Measurements from ENCODE around the gene FOXJ3. TPM values are rescaled to one million over a fixed set of nuclear protein-coding genes. Genes with fewer than 3 reads are reported as not detected.

The FOXJ3 gene
- total RNA-seq, 1 donor from 2014 or later = 30.9 TPM

GRCh38 chr1:42266253-42267135, 68.5 kb downstream of the FOXJ3 start:
- DNase-seq (ENCODE audit: low spot score) = no peak
- no peak overlapping the region for H3K27ac Mint-ChIP-seq (ENCODE audit: unreplicated experiment)
- TF ChIP-seq, protein P1, sequence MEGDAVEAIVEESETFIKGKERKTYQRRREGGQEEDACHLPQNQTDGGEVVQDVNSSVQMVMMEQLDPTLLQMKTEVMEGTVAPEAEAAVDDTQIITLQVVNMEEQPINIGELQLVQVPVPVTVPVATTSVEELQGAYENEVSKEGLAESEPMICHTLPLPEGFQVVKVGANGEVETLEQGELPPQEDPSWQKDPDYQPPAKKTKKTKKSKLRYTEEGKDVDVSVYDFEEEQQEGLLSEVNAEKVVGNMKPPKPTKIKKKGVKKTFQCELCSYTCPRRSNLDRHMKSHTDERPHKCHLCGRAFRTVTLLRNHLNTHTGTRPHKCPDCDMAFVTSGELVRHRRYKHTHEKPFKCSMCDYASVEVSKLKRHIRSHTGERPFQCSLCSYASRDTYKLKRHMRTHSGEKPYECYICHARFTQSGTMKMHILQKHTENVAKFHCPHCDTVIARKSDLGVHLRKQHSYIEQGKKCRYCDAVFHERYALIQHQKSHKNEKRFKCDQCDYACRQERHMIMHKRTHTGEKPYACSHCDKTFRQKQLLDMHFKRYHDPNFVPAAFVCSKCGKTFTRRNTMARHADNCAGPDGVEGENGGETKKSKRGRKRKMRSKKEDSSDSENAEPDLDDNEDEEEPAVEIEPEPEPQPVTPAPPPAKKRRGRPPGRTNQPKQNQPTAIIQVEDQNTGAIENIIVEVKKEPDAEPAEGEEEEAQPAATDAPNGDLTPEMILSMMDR (IDR thresholded peaks at IDR 0.05) = no peak
- no peaks in the 10 kb centered on the region for H3K27me3 Mint-ChIP-seq (ENCODE audit: low read depth)
- H3K4me1 Mint-ChIP-seq (ENCODE audit: low read depth) = peaks cover 6% of the 10 kb centered on the region
- no peaks in the 10 kb centered on the region for H3K9me3 Mint-ChIP-seq (ENCODE audit: low read depth)
- H3K36me3 Mint-ChIP-seq (ENCODE audit: low read depth) = peaks cover 14% of the 10 kb centered on the region
- H3K4me3 Mint-ChIP-seq (ENCODE audit: unreplicated experiment) = no peak overlapping the region

DNA sequence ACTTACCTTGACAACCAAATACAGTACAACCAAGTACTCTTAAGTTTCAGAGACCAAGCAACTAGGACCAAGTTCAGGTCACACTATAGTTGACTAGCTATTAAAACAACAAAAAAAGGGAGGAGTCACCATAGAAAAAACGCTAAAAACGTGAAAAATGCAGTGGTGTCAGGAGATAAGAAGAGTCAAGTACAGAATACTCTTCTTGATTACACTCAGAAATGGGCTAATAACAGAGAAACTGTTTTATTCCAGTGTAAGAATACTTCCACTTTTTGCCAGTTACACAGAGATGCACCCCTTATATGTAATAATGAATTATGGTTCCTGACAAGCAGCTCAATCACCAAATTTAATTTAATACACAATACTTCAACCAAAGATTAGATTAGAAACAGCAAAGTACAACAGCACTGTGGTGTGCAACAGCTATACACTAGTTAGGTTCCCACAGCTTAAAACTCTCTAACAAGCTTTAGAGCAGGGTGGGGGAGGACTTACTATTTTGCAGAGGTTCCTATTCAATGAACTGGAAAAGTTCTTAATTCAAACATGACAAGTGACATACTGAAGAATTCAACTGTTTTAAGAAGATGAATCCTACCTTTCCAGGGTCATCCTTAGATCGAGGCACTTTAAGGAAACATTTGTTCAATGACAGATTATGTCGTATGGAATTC, 70.4 kb downstream of the FOXJ3 start:
- no peak for DNase-seq (ENCODE audit: low spot score)
- H3K27me3 Mint-ChIP-seq (ENCODE audit: low read depth) = no peaks in the 10 kb centered on the region
- H3K9me3 Mint-ChIP-seq (ENCODE audit: low read depth) = no peaks in the 10 kb centered on the region
- no peak overlapping the region for H3K27ac Mint-ChIP-seq (ENCODE audit: unreplicated experiment)
- H3K4me1 Mint-ChIP-seq (ENCODE audit: low read depth) = peaks cover 10% of the 10 kb centered on the region
- no peak overlapping the region for H3K4me3 Mint-ChIP-seq (ENCODE audit: unreplicated experiment)
- TF ChIP-seq, protein P1 (IDR thresholded peaks at IDR 0.05) = no peak
- H3K36me3 Mint-ChIP-seq (ENCODE audit: low read depth) = peaks cover 15% of the 10 kb centered on the region

- no peaks in the 10 kb centered on the region for H3K27me3 Mint-ChIP-seq (ENCODE audit: low read depth)
- peaks cover 14% of the 10 kb centered on the region for H3K36me3 Mint-ChIP-seq (ENCODE audit: low read depth)
- DNase-seq (ENCODE audit: low spot score) = no peak
- H3K4me1 Mint-ChIP-seq (ENCODE audit: low read depth) = peaks cover 16% of the 10 kb centered on the region
- no peaks in the 10 kb centered on the region for H3K9me3 Mint-ChIP-seq (ENCODE audit: low read depth)
- TF ChIP-seq, protein P1 (IDR thresholded peaks at IDR 0.05) = no peak
- H3K27ac Mint-ChIP-seq (ENCODE audit: unreplicated experiment) = no peak overlapping the region
- H3K4me3 Mint-ChIP-seq (ENCODE audit: unreplicated experiment) = no peak overlapping the region
These were observed 72.0 kb downstream of the FOXJ3 start for GRCh38 chr1:42263019-42263418.

DNA sequence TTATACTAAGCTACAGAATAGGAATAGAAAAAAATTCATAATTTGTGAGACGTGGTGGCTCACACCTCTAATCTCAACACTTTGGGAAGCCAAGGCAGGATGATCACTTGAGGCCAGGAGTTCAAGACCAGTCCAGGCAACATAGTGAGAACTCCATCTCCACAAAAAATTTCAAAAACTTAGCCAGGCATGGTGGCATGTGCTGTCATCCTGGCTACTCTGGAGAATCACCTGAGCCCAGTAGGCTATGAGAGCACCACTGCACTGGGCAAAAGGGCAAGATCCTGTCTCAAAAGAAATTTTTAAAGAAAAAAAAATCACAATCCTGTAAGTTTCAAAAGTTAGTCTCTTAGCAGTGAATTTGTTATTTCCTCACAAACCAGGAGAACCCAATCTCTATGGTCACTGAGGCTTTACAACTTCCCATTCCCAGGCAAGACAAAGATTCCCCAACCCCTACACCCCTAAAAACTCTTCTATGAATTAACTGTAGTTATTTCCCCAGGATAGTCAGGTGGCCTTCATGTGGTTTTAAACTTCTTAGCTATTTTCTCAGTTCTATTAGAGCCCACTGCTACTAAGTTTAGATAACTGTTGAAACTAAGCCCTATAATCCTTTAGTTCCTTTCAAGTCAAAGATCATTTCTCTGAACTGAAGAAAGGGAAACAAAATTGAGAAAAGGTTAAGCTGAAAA, 74.5 kb downstream of the FOXJ3 start:
- Mint-ChIP-seq H3K36me3 (ENCODE audit: low read depth) (peaks cover 12% of the 10 kb centered on the region), H3K9me3 (ENCODE audit: low read depth) (no peaks in the 10 kb centered on the region), H3K27me3 (ENCODE audit: low read depth) (no peaks in the 10 kb centered on the region), H3K4me1 (ENCODE audit: low read depth) (peaks cover 12% of the 10 kb centered on the region), H3K27ac (ENCODE audit: unreplicated experiment) (no peak overlapping the region), H3K4me3 (ENCODE audit: unreplicated experiment) (no peak overlapping the region)
- DNase-seq (ENCODE audit: low spot score) = no peak
- TF ChIP-seq, protein P1 (IDR thresholded peaks at IDR 0.05) = no peak

- DNase-seq (ENCODE audit: low spot score) = no peak
- Mint-ChIP-seq H3K36me3 (ENCODE audit: low read depth) (peaks cover 13% of the 10 kb centered on the region), H3K27ac (ENCODE audit: unreplicated experiment) (peak overlapping the region; percentile 37), H3K4me1 (ENCODE audit: low read depth) (peaks cover 12% of the 10 kb centered on the region), H3K27me3 (ENCODE audit: low read depth) (no peaks in the 10 kb centered on the region), H3K9me3 (ENCODE audit: low read depth) (no peaks in the 10 kb centered on the region), H3K4me3 (ENCODE audit: unreplicated experiment) (no peak overlapping the region)
- TF ChIP-seq, protein P1 (IDR thresholded peaks at IDR 0.05) = no peak
These were observed 75.3 kb downstream of the FOXJ3 start for GRCh38 chr1:42259739-42260064.

Measured in chondrocyte (in vitro differentiated cells).